ENCODE measurements around the gene NAA35. TPM values are rescaled to one million over a fixed set of nuclear protein-coding genes. Genes with fewer than 3 reads are reported as not detected.

NAA35 gene
- total RNA-seq, result 28.0 and 29.6 TPM in 2 replicates

DNA sequence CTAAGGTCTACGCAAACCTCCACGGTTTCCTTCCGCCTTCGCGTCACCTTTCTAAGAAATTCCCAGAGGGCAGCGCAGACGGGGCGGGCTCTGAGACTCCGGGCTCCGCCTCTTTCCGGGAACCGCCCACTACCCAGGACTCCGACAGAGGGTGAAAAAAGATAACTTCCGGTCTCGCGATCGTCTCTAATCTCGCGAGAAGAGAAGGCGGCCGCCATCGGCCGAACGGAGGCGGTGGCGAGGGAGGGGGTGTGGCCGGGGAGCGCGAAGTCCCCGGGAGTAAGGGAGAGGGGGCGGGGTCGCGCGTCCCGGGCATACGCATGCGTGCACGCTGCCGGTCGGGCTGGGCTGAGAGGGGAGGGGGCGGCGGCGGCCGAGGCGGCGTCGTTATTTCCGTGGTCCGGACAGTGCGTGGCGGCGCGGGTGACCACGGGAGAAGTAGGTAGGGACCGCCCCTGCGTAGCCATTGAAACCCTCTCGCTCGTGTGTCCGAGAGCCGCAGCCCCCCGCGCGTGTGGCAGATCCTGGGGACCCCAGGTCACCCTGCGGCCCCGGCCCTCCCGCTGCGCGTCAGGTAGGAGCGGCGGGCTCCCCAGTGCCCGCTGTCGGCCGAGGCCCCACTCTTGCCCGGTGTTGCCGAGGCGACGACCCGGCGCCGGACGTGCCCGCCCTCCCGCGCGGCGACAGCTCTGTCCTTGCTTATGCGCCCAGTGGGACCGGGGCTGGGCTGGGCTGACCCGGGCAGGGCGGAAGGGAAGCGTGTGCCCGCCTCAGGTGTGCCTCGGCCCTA, at the start of gene NAA35:
Gene NAA35 (plus strand): TSS at position 315 of the 790 bp plus-strand sequence. CDS start 1,014 bp downstream, outside the sequence.
- no peak within 1 kb of the TSS for H3K4me3 Mint-ChIP-seq

DNA sequence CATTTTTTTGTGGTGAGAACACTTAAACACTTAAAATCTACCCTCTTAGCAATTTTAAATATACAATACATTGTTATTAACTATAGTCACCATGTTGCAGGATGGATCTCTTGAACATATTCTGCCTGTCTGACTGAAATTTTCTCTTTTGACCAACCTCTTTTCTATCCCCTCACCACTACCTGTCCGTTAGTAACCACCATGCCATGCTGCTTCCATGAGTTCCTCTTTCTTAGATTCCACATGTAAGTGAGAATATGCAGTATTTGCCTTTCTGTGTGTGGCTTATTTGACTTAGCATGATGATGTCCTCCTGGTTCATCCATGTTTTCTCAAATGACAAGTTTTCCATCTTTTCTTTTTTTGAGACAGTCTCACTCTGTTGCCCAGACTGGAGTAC, 48.5 kb upstream of the NAA35 start:
- Mint-ChIP-seq H3K36me3 (ENCODE audit: low read depth) (no peaks in the 10 kb centered on the region), H3K27ac (no peak overlapping the region), H3K27me3 (peaks cover 9% of the 10 kb centered on the region), H3K9me3 (peaks cover 8% of the 10 kb centered on the region), H3K4me1 (no peaks in the 10 kb centered on the region), H3K4me3 (no peak overlapping the region)
- no peak for DNase-seq
- intact Hi-C loops (cut with micrococcal nuclease), result no loop called here

More for the DNA sequence above, at the start of gene NAA35:
- intact Hi-C loops (cut with micrococcal nuclease), result loop anchor here (1.0 to 10.0 kb wide), 7 partner anchors 134 to 1962 kb away; partner anchors contain the start of genes GOLM1, ISCA1 and TUT7
- H3K4me1 Mint-ChIP-seq, result peaks cover 11% of the 10 kb centered on the region
- no peaks in the 10 kb centered on the region for H3K27me3 Mint-ChIP-seq
- H3K36me3 Mint-ChIP-seq (ENCODE audit: low read depth), result peaks cover 16% of the 10 kb centered on the region
- no peaks in the 10 kb centered on the region for H3K9me3 Mint-ChIP-seq
- peak; percentile 100 for DNase-seq
- peak within 1 kb of the TSS; percentile 92 for H3K27ac Mint-ChIP-seq

DNA sequence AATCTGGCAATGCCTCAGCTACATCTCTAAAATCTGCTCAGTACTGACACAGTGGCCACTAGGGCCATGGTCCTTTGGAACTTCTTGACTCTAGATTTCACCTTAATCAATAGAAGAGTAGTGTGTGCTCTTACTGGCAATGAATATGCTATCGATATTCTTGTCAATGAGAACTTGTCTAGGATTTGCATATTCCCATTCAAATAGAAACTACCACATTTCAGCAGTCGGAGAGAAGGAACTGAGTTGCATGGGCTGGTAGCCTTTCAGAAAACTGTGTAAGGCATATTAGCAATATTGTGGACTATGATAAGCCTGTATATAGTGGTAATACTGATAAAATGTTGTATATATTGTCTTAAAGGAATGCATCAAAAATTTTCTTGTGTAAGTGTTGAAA, 45.3 kb upstream of the NAA35 start:
- peaks cover 6% of the 10 kb centered on the region for H3K27me3 Mint-ChIP-seq
- intact Hi-C loops (cut with micrococcal nuclease), result no loop called here

DNA sequence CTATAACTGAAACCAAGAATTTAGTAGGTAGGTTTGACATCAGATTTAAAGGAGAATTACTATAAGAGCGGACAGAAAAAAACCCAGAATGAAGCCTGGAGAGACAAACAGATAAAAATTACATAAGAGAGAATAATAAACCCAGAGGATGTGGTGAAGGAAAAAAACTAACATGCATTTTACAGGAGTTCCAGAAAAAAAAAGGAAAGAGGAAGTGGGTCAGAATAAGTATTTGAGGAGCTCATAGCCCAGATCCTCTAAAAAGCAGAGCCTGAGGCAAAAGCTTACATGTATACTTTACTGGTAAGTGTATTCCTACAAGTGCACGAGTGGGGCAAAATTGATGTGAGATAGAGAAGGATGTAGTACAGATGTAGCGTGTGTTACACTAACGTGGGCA, 43.1 kb upstream of the NAA35 start:
- no peak for DNase-seq
- peaks cover 7% of the 10 kb centered on the region for H3K27me3 Mint-ChIP-seq
- intact Hi-C loops (cut with micrococcal nuclease), result no loop called here
- no peaks in the 10 kb centered on the region for H3K9me3 Mint-ChIP-seq
- no peak overlapping the region for H3K4me3 Mint-ChIP-seq
- H3K36me3 Mint-ChIP-seq (ENCODE audit: low read depth), result no peaks in the 10 kb centered on the region
- no peak overlapping the region for H3K27ac Mint-ChIP-seq
- peaks cover 3% of the 10 kb centered on the region for H3K4me1 Mint-ChIP-seq

More for the DNA sequence above, 45.3 kb upstream of the NAA35 start:
- H3K36me3 Mint-ChIP-seq (ENCODE audit: low read depth), result no peaks in the 10 kb centered on the region
- peaks cover 8% of the 10 kb centered on the region for H3K9me3 Mint-ChIP-seq
- peaks cover 3% of the 10 kb centered on the region for H3K4me1 Mint-ChIP-seq
- H3K27ac Mint-ChIP-seq, result no peak overlapping the region
- H3K4me3 Mint-ChIP-seq, result no peak overlapping the region
- no peak for DNase-seq

DNA sequence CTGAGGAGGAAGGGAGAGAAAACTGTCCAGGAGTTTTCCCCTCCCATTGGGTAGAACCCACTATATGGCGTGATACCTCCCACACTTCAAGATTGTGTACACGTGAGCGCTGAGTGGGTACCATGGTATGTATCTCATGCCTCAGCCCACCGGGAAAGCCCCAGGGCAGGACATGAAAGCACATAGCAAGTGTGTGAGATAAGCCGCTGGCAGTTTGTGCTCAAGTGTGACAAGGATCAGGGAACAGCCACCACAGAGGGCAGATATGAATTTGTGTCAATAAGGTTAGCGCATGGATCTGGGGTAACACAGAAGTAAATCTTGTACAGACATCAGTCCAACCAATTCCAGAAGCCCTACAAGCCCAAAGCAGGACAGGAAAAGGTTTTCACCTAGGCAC, 42.6 kb upstream of the NAA35 start:
- Mint-ChIP-seq H3K27ac (no peak overlapping the region), H3K4me1 (peaks cover 3% of the 10 kb centered on the region), H3K36me3 (ENCODE audit: low read depth) (no peaks in the 10 kb centered on the region), H3K4me3 (no peak overlapping the region), H3K27me3 (peaks cover 7% of the 10 kb centered on the region), H3K9me3 (no peaks in the 10 kb centered on the region)
- no peak for DNase-seq
- intact Hi-C loops (cut with micrococcal nuclease), result no loop called here

DNA sequence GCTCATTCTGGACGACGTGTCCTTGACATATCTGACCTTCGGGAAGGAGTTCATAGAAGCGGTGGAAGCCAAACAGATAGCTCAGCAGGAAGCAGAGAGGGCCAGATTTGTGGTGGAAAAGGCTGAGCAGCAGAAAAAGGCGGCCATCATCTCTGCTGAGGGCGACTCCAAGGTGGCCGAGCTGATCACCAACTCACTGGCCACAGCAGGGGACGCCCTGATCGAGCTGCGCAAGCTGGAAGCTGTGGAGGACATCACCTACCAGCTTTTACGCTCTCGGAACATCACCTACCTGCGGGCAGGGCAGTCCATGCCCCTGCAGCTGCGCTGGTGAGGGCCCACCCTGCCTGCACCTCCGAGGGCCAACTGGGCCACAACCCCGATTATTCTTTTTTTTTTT, 41.6 kb upstream of the NAA35 start:
- H3K9me3 Mint-ChIP-seq, result no peaks in the 10 kb centered on the region
- peaks cover 7% of the 10 kb centered on the region for H3K27me3 Mint-ChIP-seq
- intact Hi-C loops (cut with micrococcal nuclease), result no loop called here

DNA sequence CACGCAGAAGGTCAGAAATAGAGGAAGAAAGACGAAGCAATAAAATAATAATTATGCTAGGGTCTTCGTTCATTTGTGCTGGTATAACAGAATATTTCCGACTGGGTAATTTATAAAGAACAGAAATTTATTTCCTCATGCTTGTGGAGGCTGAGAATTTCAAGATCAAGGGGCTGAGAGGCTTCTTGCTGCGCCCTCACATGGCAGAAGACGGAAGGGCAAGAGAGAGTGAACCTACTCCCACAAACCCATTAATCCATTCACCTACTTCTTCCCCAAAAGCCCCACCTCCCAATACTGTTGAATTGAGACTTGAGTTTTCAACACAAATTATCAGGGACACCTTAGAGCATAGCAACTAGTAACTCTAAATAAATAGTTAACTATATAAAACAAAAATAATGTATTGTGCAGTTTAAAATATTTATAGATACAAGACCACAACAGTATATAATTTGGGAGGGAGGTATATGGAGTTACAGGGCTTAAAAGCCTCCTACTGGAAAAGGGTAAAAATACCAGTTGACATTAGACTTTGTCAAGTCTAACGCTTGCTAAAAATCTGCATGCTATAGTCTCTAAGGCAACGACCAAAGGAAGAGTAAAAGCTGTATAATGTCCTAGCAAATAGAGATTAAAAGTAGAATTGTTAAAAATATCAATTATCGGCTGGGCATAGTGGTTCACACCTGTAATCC, 40.3 kb upstream of the NAA35 start:
- Mint-ChIP-seq H3K9me3 (no peaks in the 10 kb centered on the region), H3K4me1 (peaks cover 3% of the 10 kb centered on the region), H3K27ac (no peak overlapping the region), H3K27me3 (peaks cover 9% of the 10 kb centered on the region), H3K36me3 (ENCODE audit: low read depth) (no peaks in the 10 kb centered on the region), H3K4me3 (no peak overlapping the region)
- intact Hi-C loops (cut with micrococcal nuclease), result loop anchor here (5.0 kb wide), 1 partner anchor 78 kb away; no protein-coding TSS in a partner anchor
- peak; percentile 82 for DNase-seq

More for the DNA sequence above, 41.6 kb upstream of the NAA35 start:
- no peak overlapping the region for H3K27ac Mint-ChIP-seq
- no peak for DNase-seq
- H3K4me1 Mint-ChIP-seq, result peaks cover 3% of the 10 kb centered on the region
- no peak overlapping the region for H3K4me3 Mint-ChIP-seq
- H3K36me3 Mint-ChIP-seq (ENCODE audit: low read depth), result no peaks in the 10 kb centered on the region

DNA sequence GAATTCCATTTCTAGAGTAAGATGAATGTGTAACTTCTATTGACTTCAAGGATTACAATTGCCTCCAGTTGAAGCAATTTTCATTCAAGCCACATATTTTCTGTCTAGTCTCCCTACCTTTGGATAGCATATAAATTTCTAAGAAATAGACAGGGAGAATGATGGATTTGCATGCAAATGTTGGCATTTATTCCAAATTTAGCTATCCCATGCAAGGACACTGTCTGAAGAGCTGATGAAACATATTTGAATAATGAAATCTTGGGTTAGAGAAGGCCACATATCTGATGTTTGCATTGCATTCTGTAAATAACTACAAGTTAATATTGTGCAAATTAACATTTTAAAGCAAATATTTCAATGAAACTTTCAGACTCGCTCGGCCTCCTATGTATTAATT, 36.0 kb upstream of the NAA35 start:
- peaks cover 6% of the 10 kb centered on the region for H3K9me3 Mint-ChIP-seq
- intact Hi-C loops (cut with micrococcal nuclease), result loop anchor here (5.0 kb wide), 1 partner anchor 83 kb away; no protein-coding TSS in a partner anchor
- H3K4me3 Mint-ChIP-seq, result no peak overlapping the region
- no peak overlapping the region for H3K27ac Mint-ChIP-seq
- no peak for DNase-seq
- H3K4me1 Mint-ChIP-seq, result no peaks in the 10 kb centered on the region
- peaks cover 6% of the 10 kb centered on the region for H3K27me3 Mint-ChIP-seq
- H3K36me3 Mint-ChIP-seq (ENCODE audit: low read depth), result no peaks in the 10 kb centered on the region

DNA sequence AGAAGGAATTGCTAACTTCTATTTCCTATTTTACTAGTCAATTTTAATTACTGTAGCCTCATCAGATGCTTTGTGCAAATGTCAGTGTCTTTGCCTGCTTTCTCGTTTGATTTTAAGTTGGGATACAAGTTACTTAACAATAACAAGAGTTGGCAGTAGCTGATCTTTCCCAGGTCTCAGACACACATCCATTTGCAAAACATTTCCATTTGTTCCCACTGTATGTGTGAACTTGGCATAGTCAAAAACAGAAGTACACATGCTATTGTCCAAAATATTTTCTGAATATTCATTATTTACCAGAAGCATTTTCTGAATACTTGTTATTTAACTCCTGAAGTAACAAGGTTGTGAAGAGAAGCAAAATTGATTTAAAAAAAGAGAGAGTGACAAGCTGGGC, 35.0 kb upstream of the NAA35 start:
- intact Hi-C loops (cut with micrococcal nuclease), result no loop called here
- H3K27ac Mint-ChIP-seq, result no peak overlapping the region
- H3K9me3 Mint-ChIP-seq, result peaks cover 6% of the 10 kb centered on the region
- no peaks in the 10 kb centered on the region for H3K36me3 Mint-ChIP-seq (ENCODE audit: low read depth)
- peaks cover 6% of the 10 kb centered on the region for H3K27me3 Mint-ChIP-seq
- DNase-seq, result no peak
- no peak overlapping the region for H3K4me3 Mint-ChIP-seq
- no peaks in the 10 kb centered on the region for H3K4me1 Mint-ChIP-seq

DNA sequence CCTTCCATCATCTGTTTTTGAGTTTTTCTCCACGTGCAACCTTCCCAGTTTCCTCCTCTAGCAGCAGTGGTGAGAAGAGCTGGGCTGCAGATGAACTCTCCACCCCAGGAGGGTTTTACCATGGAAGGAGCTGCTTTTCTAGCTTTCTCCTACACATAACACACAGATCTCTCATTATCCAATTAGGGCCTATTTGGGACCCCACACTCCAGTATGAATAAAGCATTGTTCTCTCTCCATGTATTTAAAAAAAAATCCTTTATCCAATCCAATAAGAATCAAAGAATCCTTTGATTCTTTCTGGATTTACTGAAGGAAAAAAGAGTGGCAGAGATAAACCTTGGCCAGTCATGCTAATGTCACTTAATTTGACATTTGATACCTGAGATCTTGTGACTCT, 31.6 kb upstream of the NAA35 start:
- peaks cover 8% of the 10 kb centered on the region for H3K4me1 Mint-ChIP-seq
- H3K9me3 Mint-ChIP-seq, result peaks cover 8% of the 10 kb centered on the region
- H3K36me3 Mint-ChIP-seq (ENCODE audit: low read depth), result no peaks in the 10 kb centered on the region
- no peak overlapping the region for H3K27ac Mint-ChIP-seq
- no peak overlapping the region for H3K4me3 Mint-ChIP-seq
- intact Hi-C loops (cut with micrococcal nuclease), result no loop called here
- no peak for DNase-seq
- peaks cover 8% of the 10 kb centered on the region for H3K27me3 Mint-ChIP-seq

DNA sequence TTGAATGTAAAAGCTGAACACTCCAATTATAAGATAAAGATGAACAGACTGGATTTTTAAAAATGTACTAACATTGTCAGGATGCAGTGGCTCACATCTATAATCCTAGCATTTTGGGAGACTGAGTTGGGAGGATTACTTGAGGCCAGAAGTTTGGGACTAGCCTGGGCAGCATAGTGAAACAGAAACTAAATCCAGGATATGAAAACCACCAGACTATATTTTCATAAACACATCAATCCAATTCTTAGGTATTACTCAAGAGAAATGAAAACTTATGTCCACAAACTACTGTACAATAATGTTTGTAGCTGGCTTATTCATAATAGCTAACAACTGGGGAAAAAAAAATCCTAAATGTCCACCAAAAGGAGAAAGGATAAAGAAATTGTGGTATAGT, 26.8 kb upstream of the NAA35 start:
- peak overlapping the region; percentile 3 for H3K27ac Mint-ChIP-seq

DNA sequence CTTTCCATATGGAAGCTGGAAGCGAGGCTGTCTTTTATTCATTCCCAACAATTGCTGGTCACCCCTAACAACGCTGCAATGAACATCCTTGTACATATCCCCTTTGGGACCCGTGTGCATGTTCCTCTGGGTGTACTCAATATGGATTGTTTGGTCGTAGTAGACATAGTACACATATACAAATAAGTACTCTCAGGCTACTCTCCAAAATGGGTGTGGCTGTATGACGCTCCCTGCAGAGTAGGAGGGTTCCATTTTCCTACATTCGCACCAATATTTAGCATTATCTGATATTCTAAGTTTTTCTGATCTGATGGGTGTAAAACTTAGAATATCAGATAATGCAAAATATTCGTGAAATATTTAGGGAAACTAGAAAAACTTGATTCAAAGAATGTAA, 23.2 kb upstream of the NAA35 start:
- H3K4me1 Mint-ChIP-seq, result peaks cover 12% of the 10 kb centered on the region

More for the DNA sequence above, 26.8 kb upstream of the NAA35 start:
- peak overlapping the region; percentile 25 for H3K4me3 Mint-ChIP-seq
- H3K36me3 Mint-ChIP-seq (ENCODE audit: low read depth), result no peaks in the 10 kb centered on the region
- peaks cover 12% of the 10 kb centered on the region for H3K4me1 Mint-ChIP-seq
- peaks cover 12% of the 10 kb centered on the region for H3K9me3 Mint-ChIP-seq
- peaks cover 6% of the 10 kb centered on the region for H3K27me3 Mint-ChIP-seq
- intact Hi-C loops (cut with micrococcal nuclease), result no loop called here
- DNase-seq, result no peak

DNA sequence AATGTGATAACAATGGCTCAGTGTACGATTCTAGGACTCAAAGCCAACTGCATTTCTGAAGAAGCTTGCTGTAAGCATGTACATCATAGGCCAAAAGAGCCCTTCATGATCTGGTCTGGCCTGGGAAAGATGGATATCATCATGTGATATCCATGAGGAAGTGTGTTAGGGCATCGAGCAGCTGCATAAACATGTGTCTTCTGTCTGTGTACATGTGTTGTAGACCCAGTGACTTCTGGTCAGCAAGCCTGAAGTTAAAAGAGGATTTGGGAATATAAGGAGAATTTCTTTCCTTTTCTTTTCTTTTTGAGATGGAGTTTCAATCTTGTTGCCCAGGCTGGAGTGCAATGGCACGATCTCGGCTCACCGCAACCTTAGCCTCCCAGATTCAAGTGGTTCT, 15.5 kb upstream of the NAA35 start:
- H3K27ac Mint-ChIP-seq, result no peak overlapping the region
- no peak for DNase-seq
- H3K4me3 Mint-ChIP-seq, result no peak overlapping the region
- H3K4me1 Mint-ChIP-seq, result peaks cover 6% of the 10 kb centered on the region
- H3K27me3 Mint-ChIP-seq, result peaks cover 28% of the 10 kb centered on the region
- intact Hi-C loops (cut with micrococcal nuclease), result no loop called here
- H3K9me3 Mint-ChIP-seq, result no peaks in the 10 kb centered on the region
- no peaks in the 10 kb centered on the region for H3K36me3 Mint-ChIP-seq (ENCODE audit: low read depth)

More for the DNA sequence above, 23.2 kb upstream of the NAA35 start:
- Mint-ChIP-seq H3K27ac (no peak overlapping the region), H3K27me3 (peaks cover 4% of the 10 kb centered on the region), H3K36me3 (ENCODE audit: low read depth) (no peaks in the 10 kb centered on the region), H3K9me3 (peaks cover 6% of the 10 kb centered on the region), H3K4me3 (no peak overlapping the region)
- DNase-seq, result no peak
- intact Hi-C loops (cut with micrococcal nuclease), result no loop called here

DNA sequence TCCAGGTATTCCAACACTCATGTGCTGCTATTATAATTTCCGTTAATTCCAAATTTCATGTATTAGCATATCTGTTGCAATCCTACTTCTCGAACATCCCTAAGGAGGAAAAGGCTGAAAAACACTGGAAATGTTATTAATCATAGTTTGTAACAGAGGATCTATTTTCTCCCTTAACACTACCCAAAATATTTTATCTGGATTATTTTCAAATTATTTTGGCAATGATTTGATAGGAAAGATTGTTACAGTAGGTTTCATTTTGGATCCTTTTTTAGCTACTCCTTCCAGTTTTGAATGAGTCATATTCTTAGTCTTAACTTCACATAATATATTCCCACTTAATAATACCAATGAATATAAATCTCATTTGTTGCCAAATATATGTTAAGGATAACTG, 13.9 kb upstream of the NAA35 start:
- Mint-ChIP-seq H3K27ac (no peak overlapping the region), H3K27me3 (peaks cover 30% of the 10 kb centered on the region), H3K4me3 (no peak overlapping the region), H3K9me3 (no peaks in the 10 kb centered on the region), H3K4me1 (peaks cover 6% of the 10 kb centered on the region), H3K36me3 (ENCODE audit: low read depth) (no peaks in the 10 kb centered on the region)
- intact Hi-C loops (cut with micrococcal nuclease), result no loop called here
- DNase-seq, result no peak
